Measurements from ENCODE around the gene UPF3A. TPM values are rescaled to one million over a fixed set of nuclear protein-coding genes. Genes with fewer than 3 reads are reported as not detected.

The UPF3A gene
- total RNA-seq: 14.0 and 27.3 TPM in 2 replicates

GRCh38 chr13:114281351-114282040 is at the start of gene UPF3A:
Gene UPF3A (plus strand): TSS chr13:114281601. CDS start chr13:114281640, 39 bp downstream.

GRCh38 chr13:114234645-114235421 is 46.6 kb upstream of the UPF3A start, which contains the start of gene CDC16:
Gene CDC16 (plus strand): TSS chr13:114234897. CDS start chr13:114235085, 188 bp downstream.

GRCh38 chr13:114314074-114314912 is 32.9 kb downstream of the UPF3A start, which contains the start of gene CHAMP1:
Gene CHAMP1 (plus strand): TSS chr13:114314503. CDS start chr13:114323843, 9,340 bp downstream.

Other genes starting within 250 kb of the UPF3A start
- 1.0 and 5.5 TPM in 2 replicates for gene RASA3, start 149.0 kb upstream of the UPF3A start, total RNA-seq
- not detected in 2 replicates for gene CFAP97D2, start 102.3 kb upstream of the UPF3A start, total RNA-seq
- 34.2 and 77.3 TPM in 2 replicates for gene CDC16, start 46.7 kb upstream of the UPF3A start, total RNA-seq
- 10.0 and 11.3 TPM in 2 replicates for gene CHAMP1, start 32.9 kb downstream of the UPF3A start, total RNA-seq

Data from nasal cavity respiratory epithelium epithelial cell of viscerocranial mucosa (primary cell).